ENCODE results near the gene OR1E1.
"Not testable (repeated sequence)": the region's sequence is repeated elsewhere in the genome, so short reads cannot be mapped to it uniquely, and the experiment has no call there.

- TF ChIP-seq, protein P1, sequence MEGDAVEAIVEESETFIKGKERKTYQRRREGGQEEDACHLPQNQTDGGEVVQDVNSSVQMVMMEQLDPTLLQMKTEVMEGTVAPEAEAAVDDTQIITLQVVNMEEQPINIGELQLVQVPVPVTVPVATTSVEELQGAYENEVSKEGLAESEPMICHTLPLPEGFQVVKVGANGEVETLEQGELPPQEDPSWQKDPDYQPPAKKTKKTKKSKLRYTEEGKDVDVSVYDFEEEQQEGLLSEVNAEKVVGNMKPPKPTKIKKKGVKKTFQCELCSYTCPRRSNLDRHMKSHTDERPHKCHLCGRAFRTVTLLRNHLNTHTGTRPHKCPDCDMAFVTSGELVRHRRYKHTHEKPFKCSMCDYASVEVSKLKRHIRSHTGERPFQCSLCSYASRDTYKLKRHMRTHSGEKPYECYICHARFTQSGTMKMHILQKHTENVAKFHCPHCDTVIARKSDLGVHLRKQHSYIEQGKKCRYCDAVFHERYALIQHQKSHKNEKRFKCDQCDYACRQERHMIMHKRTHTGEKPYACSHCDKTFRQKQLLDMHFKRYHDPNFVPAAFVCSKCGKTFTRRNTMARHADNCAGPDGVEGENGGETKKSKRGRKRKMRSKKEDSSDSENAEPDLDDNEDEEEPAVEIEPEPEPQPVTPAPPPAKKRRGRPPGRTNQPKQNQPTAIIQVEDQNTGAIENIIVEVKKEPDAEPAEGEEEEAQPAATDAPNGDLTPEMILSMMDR (IDR thresholded peaks at IDR 0.05; ENCODE audit: low read length): not testable (repeated sequence)
- not testable (repeated sequence) for TF ChIP-seq EZH2 (IDR thresholded peaks at IDR 0.05; ENCODE audit: borderline replicate concordance, low read length)
These were observed 409 bp downstream of the OR1E1 start for GRCh38 chr17:3397801-3398200.

Data from OCI-LY1 (cell line).